HAP-1 (cell line): ENCODE results near the gene OR4E2.
"Not testable (repeated sequence)": the region's sequence is repeated elsewhere in the genome, so short reads cannot be mapped to it uniquely, and the experiment has no call there.

Experiments used
- DNase-seq, 2 experiments: peaks; one replicate each; pipeline ENCODE4 v3.0.0-alpha.2; 2016 to 2020; ENCODE audit warnings: low spot score in 2 of 2
- H3K27me3 ChIP-seq: fragments of 250-450 bp; sonication (Bioruptor Pico); 2 replicates; pipeline ENCODE4 v1.5.1; 2020; ENCODE audit warnings: low read depth, mild to moderate bottlenecking, moderate library complexity
- H3K36me3 ChIP-seq: fragments of 250-450 bp; sonication (Bioruptor Pico); replicated peaks from 2 replicates; pipeline ENCODE4 v1.5.1; 2020; ENCODE audit warnings: mild to moderate bottlenecking
- H3K4me1 ChIP-seq: fragments of 250-450 bp; sonication (Bioruptor Pico); 2 replicates; pipeline ENCODE4 v1.5.1; 2020; ENCODE audit warnings: mild to moderate bottlenecking
- H3K4me3 ChIP-seq: fragments of 250-450 bp; sonication (Bioruptor Pico); 2 replicates; pipeline ENCODE4 v1.5.1; 2020; ENCODE audit warnings: mild to moderate bottlenecking, moderate library complexity
- H3K9me3 ChIP-seq: fragments of 250-450 bp; sonication (Bioruptor Pico); 2 replicates; pipeline ENCODE4 v1.5.1; 2020; ENCODE audit warnings: mild to moderate bottlenecking, moderate library complexity
- in situ Hi-C: fragments of 300-500 bp; cut with MboI; formaldehyde crosslinking; loops from 3 replicates; pipeline ENCODE4 v1.14.3; 2020; ENCODE audit warnings: low sequenced_read_pairs, inconsistent platforms, mixed read lengths

The OR4E2 gene

GRCh38 chr14:21668377-21668776 is 14.7 kb downstream of the OR4E2 start:
- H3K4me3 ChIP-seq, result no peak overlapping the region
- H3K4me1 ChIP-seq, result no peaks in the 10 kb centered on the region
- H3K9me3 ChIP-seq, result no peaks in the 10 kb centered on the region
- in situ Hi-C loops, result no loop called here
- no peak for DNase-seq
- H3K36me3 ChIP-seq, result no peaks in the 10 kb centered on the region
- no peaks in the 10 kb centered on the region; the same call in 1 of the 2 replicates for H3K27me3 ChIP-seq

- in situ Hi-C loops, result no loop called here
- H3K27me3 ChIP-seq, result no peaks in the 10 kb centered on the region; the same call in 1 of the 2 replicates
Measured at GRCh38 chr14:21669284-21669683, 15.6 kb downstream of the OR4E2 start.

GRCh38 chr14:21671371-21671770 is 17.7 kb downstream of the OR4E2 start:
- no peaks in the 10 kb centered on the region for H3K9me3 ChIP-seq
- no peak for DNase-seq
- H3K36me3 ChIP-seq, result no peaks in the 10 kb centered on the region
- in situ Hi-C loops, result no loop called here
- no peaks in the 10 kb centered on the region; the same call in 1 of the 2 replicates for H3K27me3 ChIP-seq
- H3K4me1 ChIP-seq, result no peaks in the 10 kb centered on the region
- H3K4me3 ChIP-seq, result no peak overlapping the region

More at GRCh38 chr14:21669284-21669683, 15.6 kb downstream of the OR4E2 start:
- H3K9me3 ChIP-seq, result no peaks in the 10 kb centered on the region
- H3K36me3 ChIP-seq, result no peaks in the 10 kb centered on the region
- H3K4me3 ChIP-seq, result no peak overlapping the region
- no peak for DNase-seq
- no peaks in the 10 kb centered on the region for H3K4me1 ChIP-seq

- Histone ChIP-seq H3K4me1 (no peaks in the 10 kb centered on the region), H3K9me3 (no peaks in the 10 kb centered on the region), H3K36me3 (no peaks in the 10 kb centered on the region), H3K27me3 (no peaks in the 10 kb centered on the region; the same call in 1 of the 2 replicates), H3K4me3 (no peak overlapping the region)
- no peak for DNase-seq
- in situ Hi-C loops, result no loop called here
Measured at GRCh38 chr14:21672116-21672515, 18.5 kb downstream of the OR4E2 start.

- in situ Hi-C loops, result no loop called here
- Histone ChIP-seq H3K4me1 (no peaks in the 10 kb centered on the region), H3K36me3 (no peaks in the 10 kb centered on the region), H3K27me3 (no peaks in the 10 kb centered on the region; the same call in 1 of the 2 replicates), H3K4me3 (no peak within 1 kb of the TSS), H3K9me3 (no peaks in the 10 kb centered on the region)
- DNase-seq, result no peak
Measured at GRCh38 chr14:21673718-21674117, 20.1 kb downstream of the OR4E2 start, which contains the start of gene OR4E1. OR4E1 (minus strand) TSS chr14:21673818; CDS start chr14:21670935, 2,883 bp downstream.

- Histone ChIP-seq H3K4me3 (no peak overlapping the region), H3K9me3 (no peaks in the 10 kb centered on the region), H3K27me3 (no peaks in the 10 kb centered on the region; the same call in 1 of the 2 replicates), H3K36me3 (no peaks in the 10 kb centered on the region), H3K4me1 (no peaks in the 10 kb centered on the region)
- in situ Hi-C loops, result no loop called here
- DNase-seq, result no peak
Measured at GRCh38 chr14:21675566-21675965, 21.9 kb downstream of the OR4E2 start.

- no peaks in the 10 kb centered on the region for H3K9me3 ChIP-seq
- H3K4me3 ChIP-seq, result no peak overlapping the region
- H3K36me3 ChIP-seq, result no peaks in the 10 kb centered on the region
- no peaks in the 10 kb centered on the region for H3K27me3 ChIP-seq
- no peak for DNase-seq
- H3K4me1 ChIP-seq, result no peaks in the 10 kb centered on the region
- in situ Hi-C loops, result no loop called here
Measured at GRCh38 chr14:21680072-21680471, 26.4 kb downstream of the OR4E2 start.

- Histone ChIP-seq H3K36me3 (no peaks in the 10 kb centered on the region), H3K4me1 (no peaks in the 10 kb centered on the region), H3K27me3 (no peaks in the 10 kb centered on the region), H3K9me3 (no peaks in the 10 kb centered on the region), H3K4me3 (no peak overlapping the region)
- in situ Hi-C loops, result no loop called here
- no peak for DNase-seq
Measured at GRCh38 chr14:21686468-21686867, 32.8 kb downstream of the OR4E2 start.

GRCh38 chr14:21694425-21694824 is 40.8 kb downstream of the OR4E2 start:
- no peaks in the 10 kb centered on the region for H3K27me3 ChIP-seq
- no peaks in the 10 kb centered on the region for H3K36me3 ChIP-seq
- in situ Hi-C loops, result no loop called here
- H3K4me1 ChIP-seq, result no peaks in the 10 kb centered on the region
- no peak overlapping the region for H3K4me3 ChIP-seq
- H3K9me3 ChIP-seq, result no peaks in the 10 kb centered on the region
- DNase-seq, result no peak

- in situ Hi-C loops, H3K36me3 ChIP-seq, H3K27me3 ChIP-seq, H3K4me3 ChIP-seq, H3K4me1 ChIP-seq, DNase-seq, H3K9me3 ChIP-seq: not testable (repeated sequence)
Measured at GRCh38 chr14:21697662-21698061, 44.0 kb downstream of the OR4E2 start.

- H3K4me3 ChIP-seq, H3K9me3 ChIP-seq, H3K36me3 ChIP-seq, H3K27me3 ChIP-seq, H3K4me1 ChIP-seq, DNase-seq, in situ Hi-C loops: not testable (repeated sequence)
Measured at GRCh38 chr14:21698538-21698937, 44.9 kb downstream of the OR4E2 start.

GRCh38 chr14:21699551-21699950 is 45.9 kb downstream of the OR4E2 start:
- Histone ChIP-seq H3K4me3 (no peak overlapping the region), H3K4me1 (no peaks in the 10 kb centered on the region), H3K9me3 (no peaks in the 10 kb centered on the region), H3K36me3 (no peaks in the 10 kb centered on the region), H3K27me3 (no peaks in the 10 kb centered on the region)
- in situ Hi-C loops, result no loop called here
- no peak for DNase-seq

- Histone ChIP-seq H3K4me1 (no peaks in the 10 kb centered on the region), H3K36me3 (no peaks in the 10 kb centered on the region), H3K27me3 (no peaks in the 10 kb centered on the region), H3K4me3 (no peak overlapping the region), H3K9me3 (no peaks in the 10 kb centered on the region)
- in situ Hi-C loops, result no loop called here
- no peak for DNase-seq
Measured at GRCh38 chr14:21702316-21702715, 48.7 kb downstream of the OR4E2 start.

GRCh38 chr14:21703357-21704326 is 50.0 kb downstream of the OR4E2 start:
- Histone ChIP-seq H3K4me3 (no peak overlapping the region), H3K9me3 (no peaks in the 10 kb centered on the region), H3K27me3 (no peaks in the 10 kb centered on the region), H3K36me3 (no peaks in the 10 kb centered on the region), H3K4me1 (no peaks in the 10 kb centered on the region)
- DNase-seq, result no peak
- in situ Hi-C loops, result no loop called here
